Measurements from ENCODE around the gene CAGE1. TPM values are rescaled to one million over a fixed set of nuclear protein-coding genes. Genes with fewer than 3 reads are reported as not detected.

The CAGE1 gene
- polyA plus RNA-seq, 1 donor (not counting 4 experiments of a cell fraction or from before 2014, with no cell fraction given): 0.04 TPM

- Histone ChIP-seq H2AFZ (ENCODE audit: control insufficient read depth, low read length) (no peak overlapping the region), H3K27ac (ENCODE audit: control insufficient read depth, insufficient read depth, low read length) (no peak overlapping the region), H3K4me1 (ENCODE audit: control insufficient read depth, extremely low read depth, insufficient read depth, low read length) (no peaks in the 10 kb centered on the region), H3K9me1 (ENCODE audit: control insufficient read depth, extremely low read depth, insufficient read depth, low read length) (no peaks in the 10 kb centered on the region), H3K4me2 (ENCODE audit: control insufficient read depth, extremely low read depth, insufficient read depth, low read depth, low read length) (no peak overlapping the region), H3K9ac (ENCODE audit: control insufficient read depth, extremely low read depth, insufficient read depth, low read length) (no peak overlapping the region), H3K27me3 (ENCODE audit: control insufficient read depth, extremely low read depth, insufficient read depth, low read length) (no peaks in the 10 kb centered on the region), H3K4me3 (ENCODE audit: control insufficient read depth in 2 of 3, extremely low read depth in 1 of 3, insufficient read depth in 2 of 3, low read depth in 1 of 3, low read length in 3 of 3) (no peak overlapping the region), H4K20me1 (ENCODE audit: control insufficient read depth, extremely low read depth, insufficient read depth, low read length) (no peaks in the 10 kb centered on the region), H3K9me3 (ENCODE audit: control insufficient read depth, low read depth, low read length) (no peaks in the 10 kb centered on the region), H3K36me3 (ENCODE audit: control insufficient read depth in 2 of 2, extremely low read depth in 1 of 2, insufficient read depth in 2 of 2, low read length in 2 of 2) (peaks cover 14 to 25% of the 10 kb centered on the region in 2 experiments), H3K79me2 (ENCODE audit: control insufficient read depth, insufficient read depth, low read length) (no peaks in the 10 kb centered on the region)
- FAIRE-seq (no peak), DNase-seq (ENCODE audit: low read depth, low spot score) (no peak)
- dilution Hi-C loops (cut with MboI; ENCODE audit: extremely low pct_ligation_motif_present, low sequenced_read_pairs): loop anchor here (25.0 kb wide), 1 partner anchor 185 kb away; the partner anchor contains the start of gene SNRNP48
- no peak for TF ChIP-seq EZH2 (IDR thresholded peaks at IDR 0.05; ENCODE audit: low read length)
- TF ChIP-seq, protein P1, sequence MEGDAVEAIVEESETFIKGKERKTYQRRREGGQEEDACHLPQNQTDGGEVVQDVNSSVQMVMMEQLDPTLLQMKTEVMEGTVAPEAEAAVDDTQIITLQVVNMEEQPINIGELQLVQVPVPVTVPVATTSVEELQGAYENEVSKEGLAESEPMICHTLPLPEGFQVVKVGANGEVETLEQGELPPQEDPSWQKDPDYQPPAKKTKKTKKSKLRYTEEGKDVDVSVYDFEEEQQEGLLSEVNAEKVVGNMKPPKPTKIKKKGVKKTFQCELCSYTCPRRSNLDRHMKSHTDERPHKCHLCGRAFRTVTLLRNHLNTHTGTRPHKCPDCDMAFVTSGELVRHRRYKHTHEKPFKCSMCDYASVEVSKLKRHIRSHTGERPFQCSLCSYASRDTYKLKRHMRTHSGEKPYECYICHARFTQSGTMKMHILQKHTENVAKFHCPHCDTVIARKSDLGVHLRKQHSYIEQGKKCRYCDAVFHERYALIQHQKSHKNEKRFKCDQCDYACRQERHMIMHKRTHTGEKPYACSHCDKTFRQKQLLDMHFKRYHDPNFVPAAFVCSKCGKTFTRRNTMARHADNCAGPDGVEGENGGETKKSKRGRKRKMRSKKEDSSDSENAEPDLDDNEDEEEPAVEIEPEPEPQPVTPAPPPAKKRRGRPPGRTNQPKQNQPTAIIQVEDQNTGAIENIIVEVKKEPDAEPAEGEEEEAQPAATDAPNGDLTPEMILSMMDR (optimal IDR thresholded peaks at IDR 0.05 in 1 of 3, IDR thresholded peaks at IDR 0.05 in 1 of 3, conservative IDR thresholded peaks at IDR 0.05 in 1 of 3; ENCODE audit: extremely low read depth in 1 of 3, insufficient read depth in 2 of 3, low read length in 3 of 3): no peak
These were observed 13.2 kb upstream of the CAGE1 start for GRCh38 chr6:7402716-7403115.

DNA sequence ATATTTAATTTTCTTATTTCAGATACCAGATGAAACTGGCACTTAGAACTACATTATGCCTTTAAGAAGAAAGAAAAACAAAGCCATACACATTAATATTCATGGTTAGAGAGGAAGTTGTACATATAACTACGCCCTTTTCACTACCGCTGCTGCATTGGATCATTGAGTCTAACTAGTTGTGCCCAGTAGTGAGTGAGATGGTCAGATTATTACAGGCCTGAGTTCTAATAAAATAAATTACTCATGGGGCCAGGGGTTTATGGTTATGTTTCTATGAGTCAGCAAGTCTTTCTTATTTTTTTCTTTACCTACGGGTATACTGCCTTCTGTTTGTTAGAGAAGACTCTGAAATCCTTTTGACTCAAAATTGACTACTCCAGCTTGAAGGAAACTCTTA lies 11.5 kb upstream of the CAGE1 start:
- Histone ChIP-seq H4K20me1 (ENCODE audit: control insufficient read depth, extremely low read depth, insufficient read depth, low read length) (no peaks in the 10 kb centered on the region), H3K79me2 (ENCODE audit: control insufficient read depth, insufficient read depth, low read length) (no peaks in the 10 kb centered on the region), H3K9me3 (ENCODE audit: control insufficient read depth, low read depth, low read length) (no peaks in the 10 kb centered on the region), H3K9me1 (ENCODE audit: control insufficient read depth, extremely low read depth, insufficient read depth, low read length) (no peaks in the 10 kb centered on the region), H3K4me3 (ENCODE audit: control insufficient read depth in 2 of 3, extremely low read depth in 1 of 3, insufficient read depth in 2 of 3, low read depth in 1 of 3, low read length in 3 of 3) (no peak overlapping the region), H3K4me1 (ENCODE audit: control insufficient read depth, extremely low read depth, insufficient read depth, low read length) (no peaks in the 10 kb centered on the region), H3K9ac (ENCODE audit: control insufficient read depth, extremely low read depth, insufficient read depth, low read length) (no peak overlapping the region), H3K4me2 (ENCODE audit: control insufficient read depth, extremely low read depth, insufficient read depth, low read depth, low read length) (no peak overlapping the region), H2AFZ (ENCODE audit: control insufficient read depth, low read length) (no peak overlapping the region), H3K27me3 (ENCODE audit: control insufficient read depth, extremely low read depth, insufficient read depth, low read length) (no peaks in the 10 kb centered on the region), H3K27ac (ENCODE audit: control insufficient read depth, insufficient read depth, low read length) (no peak overlapping the region), H3K36me3 (ENCODE audit: control insufficient read depth in 2 of 2, extremely low read depth in 1 of 2, insufficient read depth in 2 of 2, low read length in 2 of 2) (peaks cover 11 to 18% of the 10 kb centered on the region in 2 experiments)
- TF ChIP-seq EZH2 (IDR thresholded peaks at IDR 0.05; ENCODE audit: low read length): no peak
- TF ChIP-seq, protein P1 (optimal IDR thresholded peaks at IDR 0.05 in 1 of 3, IDR thresholded peaks at IDR 0.05 in 1 of 3, conservative IDR thresholded peaks at IDR 0.05 in 1 of 3; ENCODE audit: extremely low read depth in 1 of 3, insufficient read depth in 2 of 3, low read length in 3 of 3): no peak
- no peak for DNase-seq (ENCODE audit: low read depth, low spot score)
- no peak for FAIRE-seq
- dilution Hi-C loops (cut with MboI; ENCODE audit: extremely low pct_ligation_motif_present, low sequenced_read_pairs): loop anchor here (25.0 kb wide), 1 partner anchor 186 kb away; the partner anchor contains the start of gene SNRNP48

Data from keratinocyte (primary cell).